ENCODE results near the gene KLF7. TPM values are rescaled to one million over a fixed set of nuclear protein-coding genes. Genes with fewer than 3 reads are reported as not detected.

The KLF7 gene
- total RNA-seq, 3 donors from 2014 or later (not counting 1 experiment from before 2014, with no cell fraction given) = 22.9 to 39.1 (median 32.4) TPM

- DNase-seq (no peak), ATAC-seq (no peak)
- Mint-ChIP-seq H3K4me3 (no peak overlapping the region), H3K9me3 (no peaks in the 10 kb centered on the region), H3K27me3 (ENCODE audit: low read depth in 2 of 2) (no peaks in the 10 kb centered on the region), H3K27ac (no peak overlapping the region), H3K4me1 (no peaks in the 10 kb centered on the region), H3K36me3 (no peaks in the 10 kb centered on the region)
- Histone ChIP-seq H3K27ac (ENCODE audit: low read length) (no peak overlapping the region), H3K27me3 (ENCODE audit: control insufficient read depth, insufficient read depth, low read length) (no peaks in the 10 kb centered on the region), H3K9me3 (ENCODE audit: control insufficient read depth, insufficient read depth, low read length) (no peaks in the 10 kb centered on the region), H3K4me3 (ENCODE audit: low read length) (no peak overlapping the region), H3K4me1 (ENCODE audit: control insufficient read depth, insufficient read depth, low read length) (no peaks in the 10 kb centered on the region), H3K36me3 (ENCODE audit: control insufficient read depth, insufficient read depth, low read length) (peaks cover 20% of the 10 kb centered on the region)
- intact Hi-C loops (cut with micrococcal nuclease) = no loop called here
- 76% methylated on average over 1 of the region's 4 CpGs for WGBS (ENCODE audit: insufficient coverage)
- TF ChIP-seq, protein P1, sequence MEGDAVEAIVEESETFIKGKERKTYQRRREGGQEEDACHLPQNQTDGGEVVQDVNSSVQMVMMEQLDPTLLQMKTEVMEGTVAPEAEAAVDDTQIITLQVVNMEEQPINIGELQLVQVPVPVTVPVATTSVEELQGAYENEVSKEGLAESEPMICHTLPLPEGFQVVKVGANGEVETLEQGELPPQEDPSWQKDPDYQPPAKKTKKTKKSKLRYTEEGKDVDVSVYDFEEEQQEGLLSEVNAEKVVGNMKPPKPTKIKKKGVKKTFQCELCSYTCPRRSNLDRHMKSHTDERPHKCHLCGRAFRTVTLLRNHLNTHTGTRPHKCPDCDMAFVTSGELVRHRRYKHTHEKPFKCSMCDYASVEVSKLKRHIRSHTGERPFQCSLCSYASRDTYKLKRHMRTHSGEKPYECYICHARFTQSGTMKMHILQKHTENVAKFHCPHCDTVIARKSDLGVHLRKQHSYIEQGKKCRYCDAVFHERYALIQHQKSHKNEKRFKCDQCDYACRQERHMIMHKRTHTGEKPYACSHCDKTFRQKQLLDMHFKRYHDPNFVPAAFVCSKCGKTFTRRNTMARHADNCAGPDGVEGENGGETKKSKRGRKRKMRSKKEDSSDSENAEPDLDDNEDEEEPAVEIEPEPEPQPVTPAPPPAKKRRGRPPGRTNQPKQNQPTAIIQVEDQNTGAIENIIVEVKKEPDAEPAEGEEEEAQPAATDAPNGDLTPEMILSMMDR (IDR thresholded peaks at IDR 0.05) = no peak
These were observed 83.1 kb downstream of the KLF7 start for GRCh38 chr2:207082619-207083018.

GRCh38 chr2:207078186-207078798 is 87.5 kb downstream of the KLF7 start:
- peaks cover 11% of the 10 kb centered on the region for H3K4me1 ChIP-seq (ENCODE audit: control insufficient read depth, insufficient read depth, low read length)
- 92% methylated on average over 6 of the region's 6 CpGs for WGBS (ENCODE audit: insufficient coverage)
- Mint-ChIP-seq H3K4me1 (peaks cover 17% of the 10 kb centered on the region in 2 donors), H3K27ac (no peak overlapping the region), H3K36me3 (no peaks in the 10 kb centered on the region), H3K4me3 (no peak overlapping the region), H3K9me3 (no peaks in the 10 kb centered on the region), H3K27me3 (ENCODE audit: low read depth in 2 of 2) (peaks cover 6 to 8% of the 10 kb centered on the region in 2 donors)
- H3K27ac ChIP-seq (ENCODE audit: low read length) = no peak overlapping the region
- H3K4me3 ChIP-seq (ENCODE audit: low read length) = no peak overlapping the region
- TF ChIP-seq, protein P1 (IDR thresholded peaks at IDR 0.05) = no peak
- intact Hi-C loops (cut with micrococcal nuclease) = no loop called here
- H3K9me3 ChIP-seq (ENCODE audit: control insufficient read depth, insufficient read depth, low read length) = no peaks in the 10 kb centered on the region
- H3K27me3 ChIP-seq (ENCODE audit: control insufficient read depth, insufficient read depth, low read length) = no peaks in the 10 kb centered on the region
- no peak for ATAC-seq
- no peak for DNase-seq
- peaks cover 17% of the 10 kb centered on the region for H3K36me3 ChIP-seq (ENCODE audit: control insufficient read depth, insufficient read depth, low read length)

DNA sequence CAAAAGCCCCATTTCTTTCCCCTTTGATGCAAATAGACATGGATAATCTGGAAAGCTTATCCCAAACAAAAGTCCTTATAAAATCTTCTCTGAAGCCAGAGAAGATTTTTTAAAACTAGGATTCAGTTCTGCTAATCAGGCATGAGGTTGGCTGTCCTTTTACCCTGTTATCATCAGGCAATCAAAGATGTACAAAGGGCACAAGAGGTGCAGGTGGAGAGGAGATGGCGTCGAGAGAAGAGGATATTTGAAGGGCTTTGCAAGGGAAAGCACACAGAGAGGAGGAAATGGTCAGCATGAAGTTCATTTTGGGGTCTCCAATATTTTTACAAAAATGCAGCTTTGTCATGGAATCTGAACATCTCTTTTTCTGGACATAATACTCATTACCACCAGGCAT is 88.5 kb downstream of the KLF7 start:
- no peaks in the 10 kb centered on the region for H3K27me3 ChIP-seq (ENCODE audit: control insufficient read depth, insufficient read depth, low read length)
- WGBS (ENCODE audit: insufficient coverage) = 95% methylated on average over 2 of the region's 2 CpGs
- no peak overlapping the region for H3K4me3 ChIP-seq (ENCODE audit: low read length)
- H3K36me3 Mint-ChIP-seq = no peaks in the 10 kb centered on the region
- no peak overlapping the region for H3K27ac ChIP-seq (ENCODE audit: low read length)
- peak overlapping the region in 1 of 2 donors; percentile 50 for H3K27ac Mint-ChIP-seq
- no peak for DNase-seq
- H3K4me3 Mint-ChIP-seq = no peak overlapping the region
- peaks cover 11% of the 10 kb centered on the region for H3K4me1 ChIP-seq (ENCODE audit: control insufficient read depth, insufficient read depth, low read length)
- H3K27me3 Mint-ChIP-seq (ENCODE audit: low read depth in 2 of 2) = peaks cover 8 to 15% of the 10 kb centered on the region in 2 donors
- peaks cover 17% of the 10 kb centered on the region for H3K36me3 ChIP-seq (ENCODE audit: control insufficient read depth, insufficient read depth, low read length)
- H3K9me3 ChIP-seq (ENCODE audit: control insufficient read depth, insufficient read depth, low read length) = no peaks in the 10 kb centered on the region
- peaks cover 17 to 22% of the 10 kb centered on the region in 2 donors for H3K4me1 Mint-ChIP-seq
- intact Hi-C loops (cut with micrococcal nuclease) = no loop called here
- H3K9me3 Mint-ChIP-seq = no peaks in the 10 kb centered on the region
- ATAC-seq = no peak
- TF ChIP-seq, protein P1 (IDR thresholded peaks at IDR 0.05) = no peak

DNA sequence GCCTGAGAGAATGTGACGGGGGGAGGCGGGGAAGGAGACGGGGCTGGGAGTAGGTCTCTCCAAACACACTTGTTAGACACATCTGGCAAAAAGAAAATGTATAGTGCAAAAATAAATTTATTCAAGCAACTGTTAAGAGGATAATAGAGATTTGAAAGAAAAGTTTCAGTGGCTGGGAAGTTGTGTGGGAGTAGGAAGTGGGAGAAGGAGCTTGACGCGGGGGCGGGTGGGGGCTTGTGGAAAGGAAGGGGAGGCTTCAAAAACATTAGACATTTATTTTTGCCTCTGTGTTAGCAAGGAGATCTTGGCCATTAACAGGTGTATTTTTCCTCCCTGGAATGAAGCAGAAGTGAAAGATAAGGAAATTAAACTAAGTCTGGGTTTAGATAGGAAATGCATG is 90.3 kb downstream of the KLF7 start:
- no peaks in the 10 kb centered on the region for H3K27me3 ChIP-seq (ENCODE audit: control insufficient read depth, insufficient read depth, low read length)
- H3K27ac Mint-ChIP-seq = no peak overlapping the region
- peaks cover 12% of the 10 kb centered on the region for H3K36me3 ChIP-seq (ENCODE audit: control insufficient read depth, insufficient read depth, low read length)
- WGBS (ENCODE audit: insufficient coverage) = 91% methylated on average over 6 of the region's 6 CpGs
- H3K4me3 Mint-ChIP-seq = no peak overlapping the region
- peaks cover 12 to 15% of the 10 kb centered on the region in 2 donors for H3K27me3 Mint-ChIP-seq (ENCODE audit: low read depth in 2 of 2)
- DNase-seq (no peak), ATAC-seq (no peak)
- no peak overlapping the region for H3K27ac ChIP-seq (ENCODE audit: low read length)
- no peaks in the 10 kb centered on the region for H3K36me3 Mint-ChIP-seq
- no peak overlapping the region for H3K4me3 ChIP-seq (ENCODE audit: low read length)
- H3K9me3 Mint-ChIP-seq = no peaks in the 10 kb centered on the region
- H3K4me1 Mint-ChIP-seq = peaks cover 17 to 22% of the 10 kb centered on the region in 2 donors
- intact Hi-C loops (cut with micrococcal nuclease) = no loop called here
- peaks cover 11% of the 10 kb centered on the region for H3K4me1 ChIP-seq (ENCODE audit: control insufficient read depth, insufficient read depth, low read length)
- no peaks in the 10 kb centered on the region for H3K9me3 ChIP-seq (ENCODE audit: control insufficient read depth, insufficient read depth, low read length)
- TF ChIP-seq, protein P1 (IDR thresholded peaks at IDR 0.05) = no peak
